ENCODE measurements around the gene STK10.
A peak's percentile ranks its signal among the peaks of the same experiment; 100 is the strongest.
"Not testable (repeated sequence)": the region's sequence is repeated elsewhere in the genome, so short reads cannot be mapped to it uniquely, and the experiment has no call there.

STK10 gene

GRCh38 chr5:172165465-172165864, 22.6 kb downstream of the STK10 start:
- no peak for DNase-seq

GRCh38 chr5:172164769-172165212, 23.2 kb downstream of the STK10 start:
- DNase-seq, result no peak

- DNase-seq, result peak; percentile 1
Measured at GRCh38 chr5:172163346-172163745, 24.7 kb downstream of the STK10 start.

- no peak for DNase-seq
Measured at GRCh38 chr5:172162987-172163343, 25.1 kb downstream of the STK10 start.

GRCh38 chr5:172162323-172162986, 25.6 kb downstream of the STK10 start:
- DNase-seq, result peak; percentile 1

GRCh38 chr5:172160506-172160905, 27.5 kb downstream of the STK10 start:
- DNase-seq, result peak; percentile 1

- no peak for DNase-seq
Measured at GRCh38 chr5:172159016-172159415, 29.0 kb downstream of the STK10 start.

- no peak for DNase-seq
Measured at GRCh38 chr5:172156541-172156994, 31.5 kb downstream of the STK10 start.

GRCh38 chr5:172155101-172155500, 32.9 kb downstream of the STK10 start:
- DNase-seq, result not testable (repeated sequence)

GRCh38 chr5:172153695-172154094, 34.3 kb downstream of the STK10 start:
- peak; percentile 1 for DNase-seq

GRCh38 chr5:172151661-172152210, 36.3 kb downstream of the STK10 start:
- DNase-seq, result peak; percentile 5

- peak; percentile 36 for DNase-seq
Measured at GRCh38 chr5:172150514-172151425, 37.3 kb downstream of the STK10 start.

- not testable (repeated sequence) for DNase-seq
Measured at GRCh38 chr5:172149481-172149880, 38.5 kb downstream of the STK10 start.

GRCh38 chr5:172149073-172149472, 39.0 kb downstream of the STK10 start:
- no peak for DNase-seq

GRCh38 chr5:172148381-172148780, 39.6 kb downstream of the STK10 start:
- no peak for DNase-seq

- no peak for DNase-seq
Measured at GRCh38 chr5:172147857-172148256, 40.2 kb downstream of the STK10 start.

GRCh38 chr5:172146748-172147092, 41.3 kb downstream of the STK10 start:
- no peak for DNase-seq

- DNase-seq, result no peak
Measured at GRCh38 chr5:172145870-172146747, 41.9 kb downstream of the STK10 start.

- DNase-seq, result no peak
Measured at GRCh38 chr5:172144931-172145869, 42.8 kb downstream of the STK10 start.

GRCh38 chr5:172144291-172144815, 43.7 kb downstream of the STK10 start:
- DNase-seq, result no peak

GRCh38 chr5:172143875-172144274, 44.1 kb downstream of the STK10 start:
- no peak for DNase-seq

All from CD4-positive, alpha-beta T cell treated with Interleukin-17A for 4 hours (primary cell).